Stimulated activated CD4-positive, alpha-beta T cell treated with anti-CD3 and anti-CD28 coated beads, Interleukin-4, amount 100 ng/mL, for 4 hours (primary cell): Measurements from ENCODE around the gene BCAS3.
"Not testable (repeated sequence)": the region's sequence is repeated elsewhere in the genome, so short reads cannot be mapped to it uniquely, and the experiment has no call there.

ENCODE experiments used
- DNase-seq, 2 experiments: peaks; one replicate each; pipeline ENCODE4 v3.0.0-alpha.2; 2020

The BCAS3 gene

GRCh38 chr17:61354895-61355874 is 677.5 kb downstream of the BCAS3 start:
- DNase-seq = no peak

GRCh38 chr17:61357061-61357460 is 679.4 kb downstream of the BCAS3 start:
- DNase-seq = not testable (repeated sequence)

DNA sequence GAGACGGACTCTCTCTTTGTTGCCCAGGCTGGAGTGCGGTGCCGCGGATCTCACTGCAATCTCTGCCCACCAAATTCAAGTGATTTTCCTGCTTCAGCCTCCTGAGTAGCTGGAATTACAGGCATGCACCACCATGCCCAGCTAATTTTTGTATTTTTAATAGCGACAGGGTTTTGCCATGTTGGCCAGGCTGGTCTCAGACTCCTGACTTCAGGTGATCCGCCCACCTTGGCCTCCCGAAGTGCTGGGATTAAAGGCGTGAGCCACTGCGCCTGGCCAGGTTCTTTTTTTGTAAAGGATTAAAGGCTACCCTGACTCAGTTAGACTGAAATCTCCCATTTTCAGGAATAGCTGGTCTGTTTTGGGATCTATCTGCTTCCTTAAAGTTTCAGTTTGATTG is 681.9 kb downstream of the BCAS3 start:
- DNase-seq = not testable (repeated sequence)

DNA sequence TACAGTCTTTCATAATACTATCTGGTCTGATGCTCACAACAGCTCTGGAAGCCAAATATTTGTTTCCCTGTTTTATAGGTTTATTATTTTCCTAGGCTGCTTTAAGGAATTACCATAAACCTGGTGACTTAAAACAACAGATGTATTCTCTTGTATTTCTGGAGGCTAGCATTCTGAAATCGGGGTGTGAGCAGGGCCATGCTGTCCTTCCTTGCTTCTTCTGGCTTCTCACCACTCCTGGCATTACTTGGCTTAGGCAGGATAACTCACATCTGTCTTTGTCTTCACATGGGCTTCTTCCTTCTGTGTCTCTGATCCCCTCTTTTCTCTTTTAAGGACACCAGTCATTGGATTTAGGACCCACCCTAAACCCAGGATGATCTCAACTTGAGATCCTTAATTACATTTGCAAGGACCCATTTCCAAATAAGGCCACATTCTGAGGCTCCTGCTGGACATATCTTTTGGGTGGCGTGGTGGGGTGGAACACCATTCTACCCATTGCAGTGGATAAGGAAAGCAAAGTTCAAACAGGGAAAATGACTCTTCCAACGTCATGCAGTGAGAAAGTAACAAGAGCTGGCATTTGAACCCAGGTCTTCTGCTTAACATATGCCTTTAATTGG is 682.8 kb downstream of the BCAS3 start:
- DNase-seq = no peak

GRCh38 chr17:61361084-61361483 is 683.4 kb downstream of the BCAS3 start:
- no peak for DNase-seq

- no peak for DNase-seq
Measured at GRCh38 chr17:61362396-61362795, 684.7 kb downstream of the BCAS3 start.

DNA sequence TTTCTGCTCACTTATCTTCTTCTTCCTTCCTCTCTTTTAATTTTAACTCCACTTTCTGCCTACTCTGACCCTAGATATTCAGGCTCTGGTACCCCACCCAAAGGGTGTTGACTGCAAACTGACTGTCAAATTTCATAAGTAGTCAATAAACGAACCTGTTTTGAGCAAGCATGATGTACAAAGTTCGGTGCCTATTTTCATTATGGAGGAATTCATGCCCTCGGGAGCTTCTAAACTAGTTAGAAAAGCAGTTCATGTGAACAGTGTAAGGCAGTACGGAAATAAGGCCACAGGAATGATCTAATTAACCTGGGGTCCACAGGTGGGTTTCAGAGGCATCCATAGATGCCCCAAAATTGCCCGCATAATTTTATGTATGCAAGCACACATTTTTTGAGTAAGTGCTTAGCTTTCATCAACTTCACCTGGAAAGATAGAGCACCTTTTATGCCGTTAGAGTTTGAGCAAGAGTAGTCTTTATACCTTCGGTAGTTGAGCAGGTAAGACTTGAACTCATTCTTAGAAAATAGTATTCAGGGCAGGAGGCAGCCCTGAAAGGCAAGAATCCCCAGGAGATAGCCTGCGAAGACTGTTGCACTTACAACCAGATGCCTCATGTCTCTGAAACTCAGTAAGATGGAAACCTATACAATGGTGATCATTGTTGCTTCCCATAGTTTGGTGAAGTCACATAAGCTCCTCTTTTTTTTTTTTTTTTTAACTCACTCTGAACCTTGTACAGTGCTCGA is 685.4 kb downstream of the BCAS3 start:
- DNase-seq = no peak

GRCh38 chr17:61363601-61364462 is 686.2 kb downstream of the BCAS3 start:
- no peak for DNase-seq

DNA sequence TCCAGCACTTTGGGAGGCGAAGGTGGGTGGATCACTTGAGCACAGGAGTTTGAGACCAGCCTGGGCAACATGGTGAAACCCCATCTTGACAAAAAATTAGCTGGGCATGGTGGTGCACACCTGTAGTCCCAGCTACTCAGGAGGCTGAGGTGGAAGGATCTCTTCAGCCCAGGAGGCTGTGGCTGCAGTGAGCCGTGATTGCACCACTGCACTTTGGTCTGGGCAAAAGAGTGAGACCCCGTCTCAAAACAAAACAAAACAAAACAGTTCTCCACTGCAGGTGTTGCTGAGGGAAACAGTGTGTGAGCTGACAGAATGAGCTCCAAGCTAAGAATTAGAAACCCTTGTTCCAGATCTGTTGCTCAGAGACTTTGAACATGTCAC is 686.8 kb downstream of the BCAS3 start:
- DNase-seq = no peak

GRCh38 chr17:61366076-61366714 is 688.5 kb downstream of the BCAS3 start:
- no peak for DNase-seq

- no peak for DNase-seq
Measured at GRCh38 chr17:61366715-61367413, 689.2 kb downstream of the BCAS3 start.

GRCh38 chr17:61368049-61368831 is 690.6 kb downstream of the BCAS3 start:
- no peak for DNase-seq

GRCh38 chr17:61368832-61369450 is 691.3 kb downstream of the BCAS3 start:
- DNase-seq = no peak

DNA sequence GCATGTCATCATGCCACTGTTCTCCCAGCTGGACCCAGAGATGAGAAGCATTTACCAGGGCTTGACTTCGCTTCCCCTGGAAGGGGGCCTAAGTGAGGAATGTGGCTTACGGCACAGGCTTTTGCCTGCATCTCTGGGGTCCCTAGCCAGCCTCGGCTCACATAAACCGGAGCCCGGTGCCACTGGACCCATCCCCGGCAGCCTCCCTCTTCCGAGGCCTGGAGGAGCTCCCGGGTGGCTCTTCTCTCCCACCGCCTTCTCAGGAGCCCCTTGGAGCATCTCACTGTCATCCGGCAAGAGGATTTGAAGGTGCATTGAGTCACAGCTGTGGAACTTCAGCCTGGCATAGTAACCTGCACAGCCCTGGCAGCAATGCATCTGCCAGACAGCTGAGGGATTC is 692.1 kb downstream of the BCAS3 start:
- DNase-seq = no peak

DNA sequence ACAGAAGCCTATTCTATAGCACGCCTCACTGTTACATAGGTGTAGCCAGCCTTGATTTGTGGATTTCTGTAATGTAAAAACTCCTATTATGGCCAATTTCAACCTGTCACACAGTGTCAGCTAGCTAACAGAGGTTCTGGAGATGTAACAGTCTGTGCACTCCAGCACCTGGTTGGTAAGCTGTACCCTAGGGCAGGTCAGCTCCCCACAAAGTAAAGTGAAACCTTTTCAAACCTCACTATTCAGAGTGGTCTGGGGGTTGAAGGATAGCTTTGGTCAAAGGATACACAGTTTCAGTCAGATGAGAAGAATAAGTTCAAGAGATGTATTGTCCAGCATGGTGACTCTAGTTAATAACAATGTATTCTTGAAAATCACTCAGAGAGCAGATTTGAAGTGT is 693.5 kb downstream of the BCAS3 start:
- DNase-seq = no peak

DNA sequence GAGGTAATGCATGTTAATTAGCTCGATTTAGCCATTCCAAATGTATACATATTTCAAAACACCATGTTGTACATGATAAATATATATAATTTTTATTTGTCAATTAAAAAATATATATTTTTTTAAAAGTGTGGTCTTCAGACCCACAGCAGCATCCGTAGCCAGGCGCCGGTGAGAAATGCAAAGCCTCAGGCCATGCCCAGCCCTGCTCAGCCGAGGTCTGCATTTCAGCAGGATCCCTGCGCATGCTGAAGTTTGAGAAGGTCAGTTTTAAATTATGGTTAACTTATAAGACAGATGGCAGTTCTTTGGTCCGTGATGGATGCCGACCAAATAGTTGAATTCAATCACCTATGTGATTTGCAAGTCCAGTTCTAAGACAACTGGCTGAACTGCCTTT is 694.0 kb downstream of the BCAS3 start:
- no peak for DNase-seq

GRCh38 chr17:61372436-61372835 is 694.8 kb downstream of the BCAS3 start:
- no peak for DNase-seq

DNA sequence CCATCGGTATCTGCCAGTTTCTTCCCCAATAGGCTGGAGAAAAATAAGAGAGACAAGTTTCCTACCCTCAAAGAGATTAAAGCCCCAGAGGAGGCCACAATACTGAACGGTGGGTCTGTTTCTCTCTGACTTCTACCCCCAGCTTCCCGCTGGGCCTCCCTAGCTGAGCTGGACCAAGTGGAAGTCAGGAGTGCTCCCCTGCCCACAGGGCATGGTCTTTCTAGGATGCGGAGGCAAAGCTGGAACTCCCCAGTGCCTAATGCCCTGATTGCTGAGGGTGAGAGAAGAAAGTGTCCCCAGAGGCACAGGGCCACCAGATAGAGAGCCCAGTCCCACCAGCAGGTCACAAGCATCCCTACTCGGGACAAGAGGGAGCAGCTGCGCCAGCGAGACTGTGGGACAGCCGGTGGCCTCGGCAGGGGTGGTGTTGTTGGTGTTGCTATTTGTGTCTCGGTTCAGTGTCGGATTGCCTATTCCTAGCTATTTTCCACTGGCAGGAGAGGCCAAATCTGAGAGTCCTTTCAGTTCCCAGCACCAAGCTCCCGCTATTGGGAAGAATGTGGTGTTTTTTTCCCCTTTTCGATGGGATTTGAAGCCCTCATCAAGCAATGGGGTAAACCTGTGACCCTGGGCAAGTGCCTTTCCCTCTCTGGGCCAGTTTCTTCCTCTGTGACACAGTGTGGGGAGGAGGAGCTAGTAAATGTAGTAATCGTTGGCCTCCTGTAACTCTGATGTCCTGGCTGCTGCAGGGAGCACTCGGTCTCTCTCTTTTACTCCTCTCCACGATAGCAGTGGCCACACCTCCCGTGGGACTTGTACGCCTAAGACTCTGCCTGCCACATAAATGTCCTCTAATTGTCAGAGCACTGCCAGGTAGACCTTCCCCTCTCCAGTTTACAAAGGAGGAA is 699.5 kb downstream of the BCAS3 start:
- DNase-seq = no peak
